Left cardiac atrium (tissue), 4 donors: ENCODE results near the gene MID1. TPM values are rescaled to one million over a fixed set of nuclear protein-coding genes. Genes with fewer than 3 reads are reported as not detected.

Experiments used
- ATAC-seq, 2 donors: fragments of 200-7000 bp; cut with Tn5 transposase; one replicate each; pipeline ENCODE4 v1.9.1; 2020; ENCODE audit warnings: mild to moderate bottlenecking in 2 of 2, moderate library complexity in 2 of 2
- DNase-seq: peaks from one replicate; pipeline ENCODE4 v3.0.0-alpha.2; 2020
- intact Hi-C, 2 donors: fragments of 100-400 bp; cut with DNase I; formaldehyde crosslinking; loops; one replicate each; pipeline versions ENCODE4 v1.14.1 to v1.15.1; 2022 to 2023
- total RNA-seq, 2 donors: library from RNA; stranded (reverse); fragmentation: NEBNext Ultra II Directional; extraction: Animal tissue kit (Norgen Biotek cat#: 25700); gene quantifications; one replicate each; pipeline ENCODE4 v1.2.1, GENCODE V29; 2021
- donor health status: DM: no; HTN: yes; CAD: no.
- donor health status: DM: no; HTN: yes; CAD: no; lungs with severe emphysema.
- donor health status: DM: yes; HTN: yes; CAD: no.
- donor health status: Dilated cardiomyopathy.

MID1 gene
- total RNA-seq, 2 donors from 2014 or later = 11.0 to 25.5 TPM

DNA sequence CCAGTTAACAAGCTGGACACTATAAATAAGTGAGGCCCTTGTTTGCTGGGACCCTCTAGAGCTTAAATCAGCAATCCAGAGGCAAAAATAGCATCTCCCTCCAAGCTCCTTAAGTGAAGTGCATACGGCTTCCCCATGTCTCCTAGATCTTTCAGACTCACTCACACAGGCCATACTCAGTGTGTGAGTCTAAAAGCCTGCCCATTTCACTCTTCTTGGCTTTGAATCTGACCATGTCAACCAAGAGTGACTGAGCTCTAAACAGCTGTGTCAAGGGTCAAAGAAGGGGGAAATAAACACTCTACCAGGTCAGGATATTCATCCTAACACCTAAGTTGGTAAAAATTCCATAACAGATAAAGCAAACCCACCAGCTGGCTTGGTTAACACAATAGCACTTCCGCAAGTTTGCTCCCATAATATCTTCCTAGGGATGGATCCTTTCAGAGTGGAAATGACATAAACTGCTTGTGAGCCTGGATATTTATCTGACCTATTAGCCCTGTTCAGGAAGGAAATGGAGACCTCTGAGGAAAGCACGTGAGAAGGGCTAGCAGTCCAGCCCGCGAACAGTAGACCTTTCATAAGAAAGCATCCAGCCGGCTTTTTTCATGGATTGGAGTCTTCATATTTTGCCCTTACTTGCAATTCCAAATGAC lies 65.6 kb downstream of the MID1 start:
- intact Hi-C loops = no loop called here
- DNase-seq (no peak), ATAC-seq (peak in 1 of 2 donors; percentile 34)

DNA sequence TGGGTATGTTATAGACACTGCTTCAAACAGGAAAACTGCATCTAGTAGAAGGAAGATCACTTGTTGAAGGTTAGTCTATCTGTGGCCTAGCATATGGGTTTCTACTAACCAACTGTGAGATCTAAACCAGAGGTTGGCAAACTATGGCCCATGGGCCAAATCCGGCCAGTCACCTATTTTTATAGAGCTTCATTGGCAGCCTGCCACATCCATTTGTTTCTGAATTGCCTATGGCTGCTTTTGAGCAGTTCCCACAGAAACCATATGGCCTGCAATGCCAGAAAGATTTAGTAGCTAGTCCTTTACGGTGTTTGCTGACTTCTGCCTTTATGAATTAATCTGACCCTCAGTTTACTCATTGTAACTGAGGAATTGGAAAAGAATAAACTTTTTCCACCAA lies 71.1 kb downstream of the MID1 start:
- DNase-seq (no peak), ATAC-seq (no peak)
- intact Hi-C loops = no loop called here

DNA sequence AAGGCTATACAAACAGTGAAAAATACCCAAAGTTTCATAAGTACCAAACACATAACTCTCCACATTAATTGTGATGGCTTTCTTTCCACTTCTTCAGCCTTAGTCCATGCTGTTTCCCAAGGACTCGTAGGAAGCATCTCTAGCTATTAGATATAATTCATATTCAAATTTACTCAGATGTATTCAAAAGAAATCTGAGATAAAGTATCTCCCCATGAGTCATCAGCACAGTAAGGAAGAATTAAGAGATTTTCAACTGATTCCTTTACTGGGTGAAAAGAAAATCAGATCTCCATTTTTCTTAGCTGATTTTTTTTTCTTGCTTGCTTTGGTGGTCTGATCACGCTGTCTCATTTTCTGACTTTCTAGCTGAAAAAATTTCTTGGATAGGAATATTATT lies 71.7 kb downstream of the MID1 start:
- ATAC-seq (no peak), DNase-seq (no peak)
- intact Hi-C loops = no loop called here

DNA sequence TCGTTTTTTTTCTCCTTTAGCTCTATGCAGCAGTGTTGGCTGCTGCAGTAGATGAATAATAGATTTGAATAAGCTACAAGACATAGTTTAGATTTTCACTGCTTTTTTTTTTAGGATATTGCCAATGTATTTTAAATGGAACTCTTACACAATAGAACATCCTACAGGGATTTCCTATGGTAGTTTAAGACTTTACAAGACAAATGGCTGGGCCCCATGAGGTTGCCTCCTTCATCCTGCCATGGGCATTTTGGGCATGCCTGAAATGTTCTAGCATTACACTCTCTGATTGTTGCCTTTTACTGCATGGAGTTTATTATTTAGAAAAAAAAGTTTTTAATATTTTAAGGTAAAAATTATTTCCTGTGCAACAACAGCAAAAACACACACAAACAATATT lies 74.5 kb downstream of the MID1 start:
- DNase-seq (no peak), ATAC-seq (no peak)
- intact Hi-C loops = no loop called here

DNA sequence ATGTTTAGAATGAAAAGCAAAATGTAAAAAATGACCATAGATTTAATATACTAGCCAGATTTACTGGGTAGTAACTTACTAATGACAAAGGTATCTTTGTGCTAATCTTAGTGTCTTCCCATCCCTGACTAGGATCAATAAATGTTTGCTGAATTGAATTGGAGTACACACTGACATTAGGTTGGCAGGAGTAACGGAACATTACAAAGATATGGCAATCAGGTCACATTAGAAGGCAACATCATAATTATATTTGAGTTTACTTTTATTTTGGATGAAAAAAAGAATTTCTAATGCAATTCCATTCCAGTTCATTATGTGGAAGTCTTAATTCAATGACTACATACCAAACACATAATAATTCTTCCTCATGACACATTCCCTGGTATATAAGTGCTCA lies 77.8 kb downstream of the MID1 start:
- ATAC-seq (no peak), DNase-seq (no peak)
- intact Hi-C loops = no loop called here

DNA sequence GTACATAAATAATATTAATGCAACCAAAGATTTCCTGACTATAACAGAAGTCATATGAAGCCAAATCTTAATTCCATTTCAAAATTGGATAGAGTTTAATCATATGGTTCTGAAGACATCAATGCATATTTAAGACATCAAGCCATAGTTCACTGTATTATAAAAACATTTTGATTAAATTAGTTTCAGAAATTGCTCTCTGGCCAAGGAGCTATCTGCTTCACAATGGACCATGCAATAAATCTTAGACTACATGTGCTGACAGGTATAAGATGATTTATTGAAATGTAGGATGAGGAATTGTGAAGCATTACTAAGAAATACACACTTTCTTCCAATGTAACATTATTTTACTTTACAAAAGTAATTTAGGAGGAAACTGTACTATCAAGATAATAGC lies 81.6 kb downstream of the MID1 start:
- DNase-seq (no peak), ATAC-seq (no peak)
- intact Hi-C loops = no loop called here

DNA sequence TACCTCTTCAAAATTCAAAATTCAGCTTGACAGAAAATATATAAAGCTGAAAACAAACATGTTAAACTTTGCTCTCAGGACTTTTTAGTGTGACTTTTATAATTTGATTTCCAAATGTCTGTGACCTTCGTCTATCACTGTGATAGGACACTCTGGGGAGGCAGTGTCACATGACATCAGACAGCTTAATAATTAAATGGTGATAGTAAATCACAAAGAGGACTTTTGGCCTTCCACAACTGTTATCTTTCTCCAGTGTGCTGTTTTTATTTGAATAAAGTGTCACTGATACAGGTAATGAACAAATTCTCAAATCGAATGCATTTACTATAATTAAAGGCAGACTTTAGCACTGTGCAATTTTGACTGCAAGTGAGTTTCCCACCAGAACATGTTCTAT lies 83.1 kb downstream of the MID1 start:
- no peak for ATAC-seq
- intact Hi-C loops = no loop called here

DNA sequence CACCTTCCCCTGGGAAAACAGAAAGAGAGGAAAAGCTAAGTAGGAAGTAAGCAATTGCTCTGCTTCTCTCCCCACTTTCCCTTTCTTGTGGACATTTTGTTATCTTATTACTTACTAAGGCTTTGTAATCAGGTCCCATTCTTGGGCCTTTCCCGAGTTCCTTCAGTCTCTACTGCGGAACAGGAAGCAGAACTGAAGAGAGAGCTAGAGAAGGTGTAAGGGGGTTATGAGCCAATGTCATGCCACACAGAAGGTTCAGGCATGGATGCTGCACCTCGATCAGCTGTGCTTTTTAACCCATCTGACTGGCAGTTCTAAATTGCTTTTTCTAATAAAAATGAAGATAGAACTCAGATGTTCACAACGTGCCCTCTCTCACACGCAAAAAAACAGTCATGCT lies 83.6 kb downstream of the MID1 start:
- intact Hi-C loops = no loop called here
- no peak for DNase-seq
- no peak for ATAC-seq

More for the DNA sequence above, 83.1 kb downstream of the MID1 start:
- DNase-seq = no peak

DNA sequence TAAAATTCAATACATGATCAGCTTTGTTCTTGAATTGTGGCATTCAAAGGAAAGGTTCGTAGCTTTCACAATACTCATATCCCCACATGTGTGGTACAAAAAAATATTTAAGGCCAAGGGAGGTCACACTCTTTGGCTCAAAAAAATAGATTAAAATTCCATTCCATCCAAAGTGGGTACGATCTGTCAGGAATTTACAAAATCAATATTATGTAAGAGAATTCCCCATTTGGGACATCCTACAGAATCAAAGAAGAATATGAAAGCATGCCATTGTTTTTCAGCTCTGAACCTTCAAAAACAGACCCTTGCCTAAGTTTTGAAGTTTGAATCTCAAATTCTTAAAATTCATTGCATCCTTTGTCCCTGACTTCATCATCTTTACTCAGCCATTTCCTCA lies 85.8 kb downstream of the MID1 start:
- DNase-seq (no peak), ATAC-seq (no peak)
- intact Hi-C loops = no loop called here

DNA sequence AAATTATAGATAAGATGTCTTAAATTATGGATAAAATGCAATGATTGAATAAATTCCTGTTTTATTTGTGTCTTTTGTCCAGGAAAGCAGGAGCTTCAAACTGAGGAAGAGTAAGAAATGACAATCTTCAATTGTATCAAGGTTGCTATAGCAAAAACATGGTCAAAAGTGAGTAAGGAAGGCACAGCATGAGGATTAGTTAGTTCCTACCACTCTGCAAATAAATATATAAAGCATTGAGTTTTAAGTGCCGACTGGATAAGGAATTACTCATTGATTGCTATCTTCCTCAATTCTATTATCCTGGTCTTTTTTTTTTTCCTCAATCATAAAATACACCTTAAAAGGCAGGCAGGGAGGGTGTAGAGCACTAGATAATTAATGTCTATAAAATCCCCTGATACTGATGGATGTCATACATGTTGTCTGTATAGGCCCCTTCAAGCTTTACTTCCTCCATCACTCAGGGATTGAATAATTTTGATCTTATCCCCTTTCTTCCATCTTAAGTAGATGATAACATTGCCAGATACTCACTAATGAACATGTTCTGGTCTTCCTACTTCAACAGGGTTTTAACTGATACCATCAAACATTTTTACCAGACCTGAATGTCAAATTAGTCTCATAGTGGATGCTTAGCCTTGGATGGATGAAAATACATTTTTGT lies 86.6 kb downstream of the MID1 start:
- DNase-seq (no peak), ATAC-seq (no peak)
- intact Hi-C loops = no loop called here

DNA sequence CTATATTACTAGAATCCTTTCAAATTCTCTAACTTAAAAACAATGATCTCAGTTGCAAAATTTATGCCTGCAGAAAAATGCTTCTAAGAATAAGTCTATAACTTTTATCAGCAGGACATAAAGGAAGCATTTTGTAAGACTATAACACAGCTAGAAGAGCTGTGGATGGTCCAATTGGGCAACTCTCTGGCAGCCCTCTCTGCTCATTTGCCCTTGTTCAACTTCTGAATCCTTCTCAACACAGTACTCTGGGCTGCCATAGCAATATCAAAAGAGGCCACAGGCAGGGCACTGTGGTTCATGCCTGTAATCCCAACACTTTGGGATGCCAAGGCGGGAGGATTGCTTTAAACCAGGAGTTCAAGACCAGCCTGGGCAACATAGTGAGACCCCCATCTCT lies 88.5 kb downstream of the MID1 start:
- DNase-seq (no peak), ATAC-seq (no peak)
- intact Hi-C loops = no loop called here

DNA sequence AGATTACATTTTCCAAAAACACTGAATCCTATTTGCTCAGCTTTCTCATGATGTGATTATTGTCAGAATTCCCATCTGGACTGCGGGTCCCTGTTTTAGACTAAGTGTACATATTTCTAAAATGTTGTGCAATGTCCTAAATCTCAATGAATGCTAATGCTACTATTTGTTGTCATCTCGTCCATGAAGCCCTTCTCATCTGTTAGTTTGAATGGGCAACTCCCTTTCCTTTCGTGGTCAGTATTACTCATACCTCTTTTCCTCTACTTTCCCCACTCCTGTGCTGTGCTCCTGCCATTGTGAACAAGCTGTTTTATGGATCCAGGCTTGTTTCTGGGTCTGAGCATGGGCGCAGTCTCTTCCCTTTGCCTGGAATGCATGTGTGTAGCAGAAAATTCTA lies 91.0 kb downstream of the MID1 start:
- intact Hi-C loops = no loop called here
- no peak for DNase-seq
- no peak for ATAC-seq

DNA sequence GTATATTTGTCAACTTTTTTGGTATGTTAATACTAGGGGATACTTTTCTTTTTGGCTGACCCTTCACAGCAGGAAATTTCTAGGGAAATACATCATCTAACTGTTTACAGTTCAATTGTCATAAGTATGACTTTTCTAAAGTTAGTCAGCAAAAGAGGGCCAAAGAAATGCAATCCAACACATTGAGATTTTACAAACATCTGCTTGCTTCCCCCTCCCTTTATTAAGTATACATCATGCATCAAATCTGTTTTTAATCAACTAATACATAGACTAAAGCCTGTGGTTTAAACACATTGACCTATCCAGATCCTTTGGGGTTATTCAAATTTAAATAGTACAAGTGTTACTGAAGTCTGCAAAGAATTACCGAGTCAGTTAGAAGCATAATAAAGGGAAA lies 93.9 kb downstream of the MID1 start:
- intact Hi-C loops = no loop called here
- ATAC-seq (no peak), DNase-seq (no peak)

DNA sequence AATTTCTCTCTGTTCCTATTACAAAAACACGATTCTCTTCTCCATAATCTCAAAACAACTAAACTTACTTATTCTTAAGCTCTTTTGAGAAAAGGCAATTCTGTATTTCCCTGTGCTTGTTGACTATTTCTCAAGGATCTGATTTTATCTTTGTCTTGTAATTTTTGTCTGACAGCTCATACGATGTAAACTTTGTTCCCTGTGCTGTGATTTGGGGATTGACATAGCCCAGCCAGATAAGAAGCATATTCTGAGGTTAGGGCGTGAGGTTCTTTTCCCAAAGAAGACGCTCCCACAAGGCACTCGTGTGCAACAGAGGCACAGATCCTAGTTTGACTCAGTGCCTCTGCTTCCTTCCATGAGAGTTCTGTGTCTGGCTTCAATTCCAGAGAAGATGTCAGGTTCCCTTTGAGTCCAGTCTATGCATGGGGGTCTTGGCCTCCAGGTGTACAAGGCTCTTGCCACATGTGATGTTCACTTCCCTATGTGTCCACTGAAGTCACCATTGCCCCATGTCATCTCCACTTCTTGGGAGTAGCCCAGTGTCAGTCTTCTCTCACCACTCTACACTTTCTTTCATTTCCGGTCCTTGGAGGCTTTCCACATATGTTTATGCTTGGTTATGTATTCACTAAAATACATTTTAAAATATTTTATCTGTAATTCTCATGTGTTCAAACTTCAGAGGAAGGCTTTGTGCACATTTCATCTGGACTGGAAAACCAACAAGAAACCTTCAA lies 94.8 kb downstream of the MID1 start:
- ATAC-seq (no peak), DNase-seq (no peak)
- intact Hi-C loops = no loop called here

DNA sequence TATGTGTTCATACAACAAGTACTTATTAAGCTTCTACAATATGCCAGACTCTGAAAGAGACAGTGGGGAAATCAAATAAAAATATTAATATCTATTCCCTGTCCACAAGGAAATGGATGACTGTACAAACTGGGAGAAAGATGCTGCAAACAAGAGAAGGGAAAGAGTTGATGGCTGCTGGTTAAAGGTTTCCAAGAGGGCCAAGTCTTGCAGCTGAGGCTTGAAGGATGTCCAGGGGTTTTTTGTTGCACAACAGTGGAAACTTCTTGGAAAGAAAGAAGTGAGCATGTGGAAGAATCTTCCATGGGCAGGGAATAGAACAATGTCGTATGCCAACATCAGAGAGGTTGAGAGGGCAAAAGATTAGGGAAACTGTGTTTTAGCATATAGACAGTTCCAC lies 95.8 kb downstream of the MID1 start:
- intact Hi-C loops = no loop called here
- ATAC-seq (peak in 1 of 2 donors; percentile 67), DNase-seq (no peak)

DNA sequence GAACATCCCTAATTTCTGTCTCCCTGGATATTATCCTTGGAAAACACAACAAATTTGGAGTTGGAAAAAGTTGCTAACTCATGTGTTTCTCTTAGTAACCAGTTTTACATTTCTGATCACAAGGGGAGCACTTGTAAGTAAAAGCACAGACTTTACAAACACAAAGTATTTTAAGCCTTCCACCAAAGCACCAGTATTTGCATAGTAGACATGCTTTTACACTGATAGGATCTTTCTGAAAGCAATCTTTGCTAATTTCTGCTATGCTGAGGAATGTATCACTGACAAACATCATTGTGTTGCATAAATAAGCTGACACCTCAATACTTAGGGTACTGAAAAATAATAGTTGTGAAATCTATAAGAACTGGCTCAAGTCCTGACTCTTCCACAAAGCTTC lies 100.6 kb downstream of the MID1 start:
- intact Hi-C loops = no loop called here
- no peak for DNase-seq
- ATAC-seq = no peak

DNA sequence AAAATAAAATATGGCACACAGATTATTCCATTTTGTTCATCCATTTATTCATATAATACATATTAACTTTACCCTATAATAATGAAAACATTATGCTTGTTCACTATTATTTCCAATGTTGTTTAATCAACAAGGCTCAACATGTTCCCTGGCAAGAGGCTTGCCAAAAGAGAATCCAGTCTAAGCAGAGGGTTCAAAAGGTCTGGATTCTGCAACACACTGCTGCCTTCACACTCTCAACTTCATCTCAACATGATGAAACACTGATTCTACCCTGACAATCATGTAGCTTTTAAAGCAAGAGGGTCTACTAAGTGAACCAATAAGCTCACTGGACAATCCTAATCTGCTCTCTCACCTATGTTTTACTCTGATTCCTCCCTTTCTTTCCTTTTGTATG lies 101.1 kb downstream of the MID1 start:
- intact Hi-C loops = no loop called here
- DNase-seq (no peak), ATAC-seq (no peak)

DNA sequence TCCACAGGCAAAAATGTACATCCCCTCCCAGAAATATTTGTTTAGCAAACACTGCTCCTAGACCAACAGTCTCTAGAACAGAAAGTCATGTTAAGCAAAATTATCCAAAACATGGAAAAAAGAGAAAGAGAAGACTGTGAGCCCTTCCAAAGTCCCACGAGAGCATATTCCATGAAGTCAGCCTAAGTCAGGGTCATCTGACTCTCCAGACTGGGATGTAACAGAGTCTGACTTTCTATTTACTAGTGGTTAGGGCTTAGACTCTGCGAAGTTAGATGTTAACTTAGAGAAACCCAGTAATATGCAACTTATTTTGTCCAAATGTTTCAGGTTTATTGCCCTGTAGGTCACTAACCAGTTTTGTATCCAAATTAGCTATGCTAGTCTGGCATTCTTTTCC lies 102.3 kb downstream of the MID1 start:
- ATAC-seq (no peak), DNase-seq (no peak)
- intact Hi-C loops = no loop called here

DNA sequence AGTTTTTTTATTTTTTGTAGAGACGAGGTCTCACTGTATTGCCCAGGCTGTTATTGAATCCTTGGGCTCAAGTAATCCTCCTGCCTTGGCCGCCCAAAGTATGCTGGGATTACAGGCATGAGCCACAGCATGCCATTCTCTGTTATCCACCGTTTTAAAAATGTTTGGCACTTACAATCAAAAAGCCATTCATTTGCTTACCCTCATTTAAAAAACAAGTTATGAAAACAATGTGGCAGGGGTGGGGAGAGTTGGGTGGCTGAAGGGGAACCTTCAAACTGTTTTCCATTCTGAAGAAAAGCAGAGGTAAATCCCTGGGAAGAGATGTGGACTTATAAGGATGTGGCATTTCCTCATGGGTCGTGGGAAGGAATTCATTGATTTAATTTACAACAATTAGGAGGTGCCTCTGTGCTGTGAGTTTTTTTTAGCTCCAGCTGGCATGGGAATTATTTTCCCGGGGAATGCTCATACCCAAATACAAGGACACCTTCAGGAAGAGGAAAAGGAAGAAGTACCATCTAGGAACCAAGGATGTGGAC lies 103.5 kb downstream of the MID1 start:
- DNase-seq = no peak
- ATAC-seq = no peak
- intact Hi-C loops = no loop called here

DNA sequence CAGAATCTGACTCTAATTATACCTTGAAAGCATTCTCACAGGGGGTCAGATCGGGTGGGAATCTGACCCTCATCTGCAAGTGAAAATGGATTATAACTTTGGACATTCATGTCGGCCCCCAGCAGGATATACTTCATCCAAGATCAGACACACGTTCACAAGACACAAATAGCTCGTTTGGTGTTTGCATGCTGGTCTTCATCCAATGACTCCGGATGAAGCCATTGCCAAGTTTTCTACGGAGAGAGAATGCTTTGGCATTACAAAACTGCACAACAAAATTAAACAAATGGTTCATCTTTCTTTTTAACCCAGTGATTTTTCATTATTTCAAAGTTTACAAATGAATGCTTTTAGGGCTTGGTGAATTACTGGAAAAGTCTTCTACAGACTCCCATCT lies 105.5 kb downstream of the MID1 start:
- intact Hi-C loops = no loop called here
- no peak for ATAC-seq
- DNase-seq = no peak

DNA sequence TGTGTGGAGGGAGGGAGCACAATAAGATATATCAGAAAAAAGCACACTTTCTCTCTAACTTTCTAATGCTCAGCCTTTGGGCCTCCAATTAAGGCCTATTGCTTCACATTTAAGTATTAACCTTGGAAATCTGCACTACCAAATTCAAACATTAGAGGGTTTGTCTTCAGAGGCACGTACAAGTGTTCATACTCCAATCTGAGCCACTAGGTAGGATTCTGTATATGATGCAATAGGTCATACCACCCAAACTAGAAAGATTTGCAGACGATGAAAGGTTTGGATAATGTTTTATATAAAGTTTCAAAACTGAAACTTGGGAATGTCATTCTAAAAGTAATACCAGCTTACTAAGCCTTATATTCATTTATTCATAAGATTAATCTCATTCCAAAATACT lies 106.4 kb downstream of the MID1 start:
- intact Hi-C loops = no loop called here
- ATAC-seq = no peak
- DNase-seq = no peak
